GM19455 (cell line): ENCODE data around the gene C3.
"Not testable (repeated sequence)": the region's sequence is repeated elsewhere in the genome, so short reads cannot be mapped to it uniquely, and the experiment has no call there.

Experiments
- ATAC-seq: cut with Tn5 transposase; IDR thresholded peaks from one replicate; pipeline ENCODE4 v1.9.1; 2021; ENCODE audit not compliant: unreplicated experiment

C3 gene

GRCh38 chr19:6720369-6721137, at the start of gene C3:
TSS of gene C3 (minus strand) at chr19:6720650. CDS start at chr19:6720589, 61 bp downstream.
- no peak for ATAC-seq

- no peak for ATAC-seq
Measured at GRCh38 chr19:6769006-6769619, 48.7 kb upstream of the C3 start.

GRCh38 chr19:6768236-6768785, 47.9 kb upstream of the C3 start:
- ATAC-seq, result no peak

- peak; percentile 63 for ATAC-seq
Measured at GRCh38 chr19:6767357-6768235, 47.1 kb upstream of the C3 start, which contains the start of gene SH2D3A. TSS of gene SH2D3A (minus strand) at chr19:6767435. CDS start at chr19:6763748, 3,687 bp downstream.

- peak; percentile 8 for ATAC-seq
Measured at GRCh38 chr19:6767081-6767356, 46.6 kb upstream of the C3 start.

GRCh38 chr19:6766357-6767080, 46.1 kb upstream of the C3 start:
- ATAC-seq, result no peak

GRCh38 chr19:6765738-6766356, 45.4 kb upstream of the C3 start:
- no peak for ATAC-seq

GRCh38 chr19:6762253-6762797, 41.9 kb upstream of the C3 start:
- not testable (repeated sequence) for ATAC-seq

GRCh38 chr19:6761053-6761676, 40.7 kb upstream of the C3 start:
- ATAC-seq, result no peak

- ATAC-seq, result no peak
Measured at GRCh38 chr19:6760606-6761005, 40.2 kb upstream of the C3 start.

- ATAC-seq, result no peak
Measured at GRCh38 chr19:6754653-6755463, 34.4 kb upstream of the C3 start.

GRCh38 chr19:6754136-6754535, 33.7 kb upstream of the C3 start:
- no peak for ATAC-seq

- peak; percentile 72 for ATAC-seq
Measured at GRCh38 chr19:6753178-6754031, 33.0 kb upstream of the C3 start.

GRCh38 chr19:6752256-6753177, 32.1 kb upstream of the C3 start:
- no peak for ATAC-seq

GRCh38 chr19:6751189-6751588, 30.7 kb upstream of the C3 start:
- no peak for ATAC-seq

- ATAC-seq, result no peak
Measured at GRCh38 chr19:6750062-6750461, 29.6 kb upstream of the C3 start.

- not testable (repeated sequence) for ATAC-seq
Measured at GRCh38 chr19:6748543-6748942, 28.1 kb upstream of the C3 start.
